ENCODE data around the gene RNF32. TPM values are rescaled to one million over a fixed set of nuclear protein-coding genes. Genes with fewer than 3 reads are reported as not detected.

RNF32 gene
- total RNA-seq, 1 donor from 2014 or later = 1.9 TPM

- Histone ChIP-seq H3K27me3 (no peaks in the 10 kb centered on the region), H3K36me3 (no peaks in the 10 kb centered on the region), H3K27ac (no peak overlapping the region), H3K4me3 (no peak overlapping the region), H3K9me3 (no peaks in the 10 kb centered on the region), H3K4me1 (no peaks in the 10 kb centered on the region)
- ATAC-seq (no peak), DNase-seq (no peak)
- intact Hi-C loops (cut with DNase I) = no loop called here
- TF ChIP-seq CTCF (IDR thresholded peaks at IDR 0.05) = no peak
These were observed 21.1 kb downstream of the RNF32 start for GRCh38 chr7:156661637-156662036.

- TF ChIP-seq CTCF (IDR thresholded peaks at IDR 0.05) = no peak
- no peak for ATAC-seq
- no peak for DNase-seq
- Histone ChIP-seq H3K27ac (no peak overlapping the region), H3K4me3 (no peak overlapping the region), H3K4me1 (no peaks in the 10 kb centered on the region), H3K36me3 (no peaks in the 10 kb centered on the region), H3K9me3 (no peaks in the 10 kb centered on the region), H3K27me3 (no peaks in the 10 kb centered on the region)
- intact Hi-C loops (cut with DNase I) = no loop called here
These were observed 21.7 kb downstream of the RNF32 start for GRCh38 chr7:156662277-156662676.

- TF ChIP-seq CTCF (IDR thresholded peaks at IDR 0.05) = no peak
- no peak for ATAC-seq
- no peak for DNase-seq
These were observed 24.5 kb downstream of the RNF32 start for GRCh38 chr7:156665101-156665500.

GRCh38 chr7:156666368-156667109, 26.0 kb downstream of the RNF32 start:
- Histone ChIP-seq H3K27me3 (no peaks in the 10 kb centered on the region), H3K4me1 (no peaks in the 10 kb centered on the region), H3K9me3 (no peaks in the 10 kb centered on the region), H3K36me3 (no peaks in the 10 kb centered on the region), H3K27ac (no peak overlapping the region), H3K4me3 (no peak overlapping the region)
- DNase-seq (no peak), ATAC-seq (peak; percentile 24)
- no peak for TF ChIP-seq CTCF (IDR thresholded peaks at IDR 0.05)
- intact Hi-C loops (cut with DNase I) = no loop called here

More at GRCh38 chr7:156665101-156665500, 24.5 kb downstream of the RNF32 start:
- Histone ChIP-seq H3K4me1 (no peaks in the 10 kb centered on the region), H3K27ac (no peak overlapping the region), H3K36me3 (no peaks in the 10 kb centered on the region), H3K9me3 (no peaks in the 10 kb centered on the region), H3K4me3 (no peak overlapping the region), H3K27me3 (no peaks in the 10 kb centered on the region)
- intact Hi-C loops (cut with DNase I) = no loop called here

GRCh38 chr7:156667110-156667426, 26.5 kb downstream of the RNF32 start:
- intact Hi-C loops (cut with DNase I) = no loop called here
- ATAC-seq = no peak
- DNase-seq = no peak
- no peak overlapping the region for H3K4me3 ChIP-seq
- no peaks in the 10 kb centered on the region for H3K4me1 ChIP-seq
- no peaks in the 10 kb centered on the region for H3K9me3 ChIP-seq
- no peak for TF ChIP-seq CTCF (IDR thresholded peaks at IDR 0.05)
- H3K27ac ChIP-seq = no peak overlapping the region
- no peaks in the 10 kb centered on the region for H3K27me3 ChIP-seq
- H3K36me3 ChIP-seq = no peaks in the 10 kb centered on the region

Measured in upper lobe of right lung (tissue), 1 donor.